Measurements from ENCODE around the gene PGC.

The PGC gene

DNA sequence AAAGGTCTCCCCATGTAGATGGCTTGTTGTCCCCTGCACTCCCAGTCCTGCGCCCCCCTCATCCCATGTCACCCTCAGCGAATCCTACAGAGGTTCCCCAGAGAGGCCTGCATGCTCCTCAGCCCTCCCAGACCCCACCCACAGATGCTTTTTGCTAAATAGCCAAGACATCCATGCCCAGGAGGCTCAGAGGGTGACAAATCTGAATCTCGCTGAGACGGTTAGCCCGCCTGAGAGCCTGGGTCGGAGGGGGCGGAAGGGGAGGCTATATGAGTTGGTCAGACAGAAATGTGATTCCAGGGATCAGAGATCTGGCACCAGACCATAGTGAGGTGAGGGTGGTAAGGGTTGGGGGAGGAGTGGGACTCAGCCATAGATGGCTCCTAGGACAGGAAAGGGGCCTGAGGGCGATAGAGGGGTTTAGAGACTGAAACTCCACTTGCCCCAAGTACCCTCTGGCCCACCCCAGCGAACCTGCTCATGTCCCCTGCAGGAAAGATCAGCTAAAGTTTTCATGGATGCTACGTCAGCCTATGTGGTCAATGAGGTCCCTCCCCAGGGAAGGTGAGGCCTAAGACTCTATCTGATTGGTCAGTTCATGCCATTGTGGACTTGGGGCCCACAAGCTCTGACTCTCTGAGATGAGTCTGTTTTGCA, 45.0 kb downstream of the PGC start:
- Histone ChIP-seq H3K27me3 (ENCODE audit: control insufficient read depth in 1 of 2, insufficient read depth in 2 of 2, low read length in 2 of 2) (no peaks in the 10 kb centered on the region), H3K9me3 (ENCODE audit: control insufficient read depth in 2 of 2, low read length in 2 of 2) (no peaks in the 10 kb centered on the region), H3K4me3 (ENCODE audit: low read length in 2 of 2) (no peak overlapping the region), H3K9ac (ENCODE audit: low read length in 2 of 2) (no peak overlapping the region), H3K4me1 (ENCODE audit: control insufficient read depth, insufficient read depth, low read length) (peaks cover 43% of the 10 kb centered on the region), H3K27ac (ENCODE audit: low read length) (no peak overlapping the region), H3K36me3 (ENCODE audit: control insufficient read depth in 2 of 2, insufficient read depth in 2 of 2, low read length in 2 of 2) (peaks cover 4 to 7% of the 10 kb centered on the region in 2 donors)

DNA sequence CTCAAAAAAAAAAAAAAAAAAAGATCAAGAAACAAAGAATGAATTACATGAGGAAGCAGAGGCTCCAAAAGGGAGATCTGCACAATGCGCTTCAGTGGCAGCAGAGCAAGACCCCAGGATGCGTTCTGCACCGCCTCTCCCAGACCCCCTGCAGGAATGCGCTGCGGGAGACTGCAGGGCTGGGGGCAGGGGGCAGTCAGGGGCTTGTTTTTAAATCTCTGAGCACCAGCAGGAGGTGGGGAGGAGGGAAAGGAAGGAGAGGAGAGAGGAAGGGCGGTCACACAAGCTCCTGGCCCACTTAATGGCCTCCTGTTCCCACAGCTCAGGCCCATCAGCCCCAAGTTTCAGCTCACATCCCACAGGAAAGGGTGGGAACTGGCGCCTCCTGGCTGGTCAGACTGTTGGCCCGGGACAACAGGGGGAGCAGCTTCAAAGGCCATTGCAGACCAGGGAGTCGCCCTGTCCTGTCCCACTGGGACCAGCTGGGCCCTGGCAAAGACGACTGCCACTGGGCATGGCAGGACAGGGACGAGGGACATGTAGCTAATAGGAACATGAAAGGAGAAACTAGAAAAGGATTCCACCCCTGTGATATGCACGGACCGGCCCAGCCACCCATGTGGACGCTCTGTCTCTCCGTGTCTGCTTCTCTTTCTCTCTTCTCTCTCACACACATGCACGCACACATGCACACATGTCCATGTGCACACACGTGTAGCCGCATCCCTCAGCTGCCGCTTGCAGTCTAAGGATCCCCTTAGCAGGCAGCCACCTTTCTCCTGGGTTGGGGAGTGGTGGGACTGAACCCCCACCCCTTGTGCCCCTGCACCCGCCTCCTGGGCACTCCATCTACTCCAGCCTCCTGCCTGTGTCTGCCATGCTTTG, 46.5 kb downstream of the PGC start:
- peaks cover 28% of the 10 kb centered on the region for H3K4me1 ChIP-seq (ENCODE audit: control insufficient read depth, insufficient read depth, low read length)
- H3K9ac ChIP-seq (ENCODE audit: low read length in 2 of 2), result no peak overlapping the region
- H3K4me3 ChIP-seq (ENCODE audit: low read length in 2 of 2), result no peak overlapping the region
- H3K27me3 ChIP-seq (ENCODE audit: control insufficient read depth in 1 of 2, insufficient read depth in 2 of 2, low read length in 2 of 2), result no peaks in the 10 kb centered on the region
- H3K36me3 ChIP-seq (ENCODE audit: control insufficient read depth in 2 of 2, insufficient read depth in 2 of 2, low read length in 2 of 2), result peaks cover 4 to 7% of the 10 kb centered on the region in 2 donors
- no peak overlapping the region for H3K27ac ChIP-seq (ENCODE audit: low read length)
- H3K9me3 ChIP-seq (ENCODE audit: control insufficient read depth in 2 of 2, low read length in 2 of 2), result no peaks in the 10 kb centered on the region

DNA sequence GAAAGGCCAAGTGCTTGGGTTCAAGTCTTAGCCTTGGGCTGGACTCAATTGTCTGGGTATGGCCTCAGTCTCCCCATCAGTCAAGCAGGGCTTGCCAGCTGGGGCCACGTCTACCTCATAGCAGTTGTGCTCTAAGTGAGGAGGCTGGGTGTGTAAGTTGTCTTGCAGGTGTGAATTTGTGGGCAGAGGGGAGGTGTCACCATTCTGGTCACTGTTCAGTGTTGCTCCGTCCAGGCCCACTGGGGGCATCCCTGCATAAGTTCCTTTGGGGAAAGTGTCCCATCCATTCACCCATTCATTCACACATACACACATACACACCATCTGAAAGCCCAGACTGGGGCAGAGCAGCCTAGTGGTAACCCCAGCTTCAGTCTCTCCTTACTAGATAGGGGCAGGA, 48.1 kb downstream of the PGC start:
- Histone ChIP-seq H3K27ac (ENCODE audit: low read length) (peak overlapping the region; percentile 11), H3K27me3 (ENCODE audit: control insufficient read depth in 1 of 2, insufficient read depth in 2 of 2, low read length in 2 of 2) (no peaks in the 10 kb centered on the region), H3K4me3 (ENCODE audit: low read length in 2 of 2) (no peak overlapping the region), H3K9me3 (ENCODE audit: control insufficient read depth in 2 of 2, low read length in 2 of 2) (no peaks in the 10 kb centered on the region), H3K9ac (ENCODE audit: low read length in 2 of 2) (no peak overlapping the region), H3K4me1 (ENCODE audit: control insufficient read depth, insufficient read depth, low read length) (peaks cover 13% of the 10 kb centered on the region), H3K36me3 (ENCODE audit: control insufficient read depth in 2 of 2, insufficient read depth in 2 of 2, low read length in 2 of 2) (peaks cover 4 to 7% of the 10 kb centered on the region in 2 donors)

DNA sequence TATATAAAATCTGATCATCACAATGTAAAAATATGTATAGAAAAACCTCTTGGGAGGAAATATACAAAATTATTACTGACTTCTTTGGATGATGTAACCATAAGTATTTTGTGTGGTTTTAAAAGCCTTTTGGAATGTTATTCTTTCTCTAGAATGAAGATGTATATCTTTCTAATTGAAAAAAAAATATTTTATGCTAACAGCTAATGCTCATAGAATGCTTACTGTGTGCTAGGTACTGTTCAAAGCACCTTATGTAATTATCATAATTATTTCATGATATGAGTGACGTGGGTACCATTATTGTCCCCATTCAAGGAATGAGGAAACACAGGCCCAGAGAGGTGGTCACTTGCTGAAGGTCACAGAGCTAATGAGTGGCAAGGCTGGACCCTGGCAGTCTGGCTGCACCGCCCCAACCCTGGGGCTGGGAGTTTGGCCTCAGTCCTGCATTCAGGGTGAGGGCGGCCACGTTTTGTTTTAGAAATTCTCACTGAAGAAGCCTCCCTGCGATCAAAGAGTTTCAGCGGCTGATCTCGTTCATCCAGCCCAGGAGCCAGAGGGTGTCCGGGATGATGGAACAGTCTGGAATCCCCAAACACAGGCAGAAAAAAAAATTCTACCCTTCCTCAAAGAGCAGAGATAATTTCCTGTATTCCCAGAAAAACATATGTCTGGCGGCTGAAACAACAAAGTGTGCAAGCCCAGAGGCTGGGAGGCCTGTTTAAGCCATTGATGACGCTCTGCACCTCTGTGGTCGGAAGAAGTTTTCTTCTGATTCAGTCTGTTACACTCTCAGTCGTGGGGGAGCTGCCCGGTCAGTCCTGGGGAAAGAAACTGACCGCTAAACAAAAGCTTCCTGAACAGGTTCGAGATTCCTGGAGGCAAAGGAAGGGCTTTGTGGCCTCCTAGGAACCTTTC, 49.1 kb downstream of the PGC start:
- H3K27ac ChIP-seq (ENCODE audit: low read length), result no peak overlapping the region
- peaks cover 4 to 7% of the 10 kb centered on the region in 2 donors for H3K36me3 ChIP-seq (ENCODE audit: control insufficient read depth in 2 of 2, insufficient read depth in 2 of 2, low read length in 2 of 2)
- H3K27me3 ChIP-seq (ENCODE audit: control insufficient read depth in 1 of 2, insufficient read depth in 2 of 2, low read length in 2 of 2), result no peaks in the 10 kb centered on the region
- no peaks in the 10 kb centered on the region for H3K9me3 ChIP-seq (ENCODE audit: control insufficient read depth in 2 of 2, low read length in 2 of 2)
- peaks cover 12% of the 10 kb centered on the region for H3K4me1 ChIP-seq (ENCODE audit: control insufficient read depth, insufficient read depth, low read length)
- no peak overlapping the region for H3K4me3 ChIP-seq (ENCODE audit: low read length in 2 of 2)
- no peak overlapping the region for H3K9ac ChIP-seq (ENCODE audit: low read length in 2 of 2)

DNA sequence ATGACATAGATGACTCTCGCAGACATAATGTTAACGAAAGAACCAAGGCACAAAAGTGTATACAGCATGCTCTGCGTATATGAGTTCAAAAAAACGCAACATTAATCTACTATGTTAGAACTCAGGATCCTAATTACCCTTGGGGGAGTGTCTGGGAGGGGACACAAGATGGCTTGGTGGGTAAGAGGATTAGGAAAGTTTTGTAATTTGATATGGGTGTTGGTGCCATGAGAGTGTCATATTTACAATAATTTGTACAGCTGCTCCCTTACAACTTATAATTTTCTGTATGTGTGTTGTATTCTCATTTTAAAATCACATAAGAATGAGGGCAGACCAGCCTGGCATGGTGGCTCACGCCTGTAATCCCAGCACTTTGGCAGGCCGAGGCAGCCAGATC, 50.4 kb downstream of the PGC start:
- H3K4me3 ChIP-seq (ENCODE audit: low read length in 2 of 2), result no peak overlapping the region
- no peak overlapping the region for H3K27ac ChIP-seq (ENCODE audit: low read length)
- H3K4me1 ChIP-seq (ENCODE audit: control insufficient read depth, insufficient read depth, low read length), result peaks cover 6% of the 10 kb centered on the region
- no peaks in the 10 kb centered on the region for H3K9me3 ChIP-seq (ENCODE audit: control insufficient read depth in 2 of 2, low read length in 2 of 2)
- no peaks in the 10 kb centered on the region for H3K27me3 ChIP-seq (ENCODE audit: control insufficient read depth in 1 of 2, insufficient read depth in 2 of 2, low read length in 2 of 2)
- H3K9ac ChIP-seq (ENCODE audit: low read length in 2 of 2), result no peak overlapping the region
- peaks cover 4% of the 10 kb centered on the region in 2 donors for H3K36me3 ChIP-seq (ENCODE audit: control insufficient read depth in 2 of 2, insufficient read depth in 2 of 2, low read length in 2 of 2)

DNA sequence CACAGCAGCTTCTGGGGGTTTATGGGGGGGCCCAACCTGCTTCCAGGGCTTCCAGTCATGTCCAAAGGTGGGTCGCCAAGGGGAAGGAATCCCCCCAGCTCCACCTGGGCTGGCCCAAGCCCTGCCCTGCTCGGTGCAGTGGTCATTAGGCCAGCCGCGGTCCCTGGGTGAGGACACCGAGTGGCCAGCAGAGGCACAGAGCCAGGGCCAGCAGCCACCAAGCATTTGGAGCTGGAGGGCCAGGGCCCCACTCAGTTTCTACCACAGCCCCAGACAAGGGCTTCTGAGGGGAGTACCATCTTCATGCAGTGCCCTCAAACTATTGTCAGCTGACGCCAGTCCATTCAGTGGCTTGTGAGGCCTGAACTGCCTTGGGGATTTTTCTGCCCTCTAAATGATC, 51.4 kb downstream of the PGC start:
- Histone ChIP-seq H3K27ac (ENCODE audit: low read length) (no peak overlapping the region), H3K9me3 (ENCODE audit: control insufficient read depth in 2 of 2, low read length in 2 of 2) (no peaks in the 10 kb centered on the region), H3K4me3 (ENCODE audit: low read length in 2 of 2) (no peak overlapping the region), H3K27me3 (ENCODE audit: control insufficient read depth in 1 of 2, insufficient read depth in 2 of 2, low read length in 2 of 2) (no peaks in the 10 kb centered on the region), H3K36me3 (ENCODE audit: control insufficient read depth in 2 of 2, insufficient read depth in 2 of 2, low read length in 2 of 2) (peaks cover 4 to 6% of the 10 kb centered on the region in 2 donors), H3K4me1 (ENCODE audit: control insufficient read depth, insufficient read depth, low read length) (peaks cover 6% of the 10 kb centered on the region), H3K9ac (ENCODE audit: low read length in 2 of 2) (no peak overlapping the region)

DNA sequence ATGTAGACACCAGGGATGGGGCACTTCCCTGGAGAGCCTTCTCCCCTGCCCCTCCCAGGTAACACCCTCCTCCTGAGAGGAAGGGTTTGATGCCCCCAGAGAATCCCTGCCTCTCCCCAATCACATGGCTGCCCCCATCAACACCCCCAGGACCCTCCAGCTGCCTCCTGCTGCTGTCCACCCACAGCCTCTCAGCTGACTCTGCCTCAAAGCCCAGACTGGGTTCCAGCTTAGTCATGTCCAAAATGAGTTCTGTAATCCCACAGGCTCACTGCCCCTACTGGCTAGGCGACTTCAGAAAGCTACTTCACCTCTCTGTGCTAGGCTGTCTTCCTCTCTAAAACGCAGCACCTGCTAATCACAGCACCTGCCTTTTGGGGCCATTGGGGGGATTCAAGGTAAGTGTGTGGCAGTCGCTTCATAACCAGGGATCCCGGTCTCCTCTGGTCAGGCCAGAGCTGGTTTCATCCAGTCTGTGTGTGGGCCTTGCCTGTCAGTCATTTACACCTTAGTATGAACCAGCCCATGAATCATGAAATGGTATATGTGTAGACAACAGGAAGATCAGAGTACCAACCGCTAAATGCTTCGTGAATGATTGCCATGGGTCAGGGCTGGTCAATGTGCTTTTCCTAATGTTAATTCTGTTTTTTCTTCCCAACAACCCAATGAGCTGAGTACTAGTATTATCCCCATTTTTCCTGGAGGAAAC, 52.2 kb downstream of the PGC start:
- Histone ChIP-seq H3K9me3 (ENCODE audit: control insufficient read depth in 2 of 2, low read length in 2 of 2) (no peaks in the 10 kb centered on the region), H3K36me3 (ENCODE audit: control insufficient read depth in 2 of 2, insufficient read depth in 2 of 2, low read length in 2 of 2) (peaks cover 8 to 11% of the 10 kb centered on the region in 2 donors), H3K4me1 (ENCODE audit: control insufficient read depth, insufficient read depth, low read length) (peaks cover 6% of the 10 kb centered on the region), H3K4me3 (ENCODE audit: low read length in 2 of 2) (no peak overlapping the region), H3K27ac (ENCODE audit: low read length) (no peak overlapping the region), H3K27me3 (ENCODE audit: control insufficient read depth in 1 of 2, insufficient read depth in 2 of 2, low read length in 2 of 2) (no peaks in the 10 kb centered on the region), H3K9ac (ENCODE audit: low read length in 2 of 2) (no peak overlapping the region)

DNA sequence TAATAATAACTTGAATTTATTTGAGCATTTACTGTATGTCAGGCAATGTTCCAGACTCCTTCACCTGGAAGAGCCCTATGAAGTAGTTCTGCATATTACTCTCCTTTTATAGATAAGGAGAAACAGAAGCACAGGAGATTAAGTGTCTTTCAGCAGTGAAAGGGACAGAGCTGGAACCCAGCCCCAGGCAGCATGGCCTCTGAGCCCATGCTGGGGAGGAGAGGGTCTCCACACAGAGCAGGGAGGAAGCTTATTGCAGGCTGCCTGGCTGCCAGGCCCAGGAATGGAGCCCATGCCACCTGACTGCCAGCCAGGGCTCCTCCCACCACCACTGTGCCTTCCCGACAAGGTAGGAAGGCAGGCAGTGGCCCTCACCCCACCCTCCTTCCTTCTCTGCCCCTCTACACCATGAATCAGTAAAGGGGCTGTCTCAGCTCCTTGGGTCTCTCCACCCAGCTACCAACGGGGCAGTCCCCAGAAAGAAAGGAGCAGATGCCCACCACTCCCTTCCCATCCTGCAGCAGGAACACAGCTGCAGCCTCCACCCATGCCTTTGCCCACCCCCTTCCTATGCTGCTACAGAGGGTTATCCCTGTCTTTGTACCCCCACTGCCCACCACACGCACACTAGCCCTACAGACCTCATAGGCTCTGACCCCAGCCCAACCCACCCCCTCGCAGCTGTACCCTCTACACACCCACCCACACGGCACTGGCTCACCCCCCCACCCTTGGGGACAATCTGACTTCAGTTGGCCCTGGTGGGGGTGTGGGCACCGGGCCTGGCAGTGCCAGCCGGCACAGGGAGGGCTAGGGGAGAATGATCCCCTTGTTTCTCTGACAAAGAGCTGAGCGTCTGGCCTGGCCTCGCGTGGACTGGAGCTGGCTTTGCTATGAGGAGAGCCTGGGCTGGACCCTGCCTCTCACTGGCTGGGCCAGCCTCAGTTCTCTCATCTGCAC, 53.6 kb downstream of the PGC start:
- Histone ChIP-seq H3K36me3 (ENCODE audit: control insufficient read depth in 2 of 2, insufficient read depth in 2 of 2, low read length in 2 of 2) (peaks cover 13 to 17% of the 10 kb centered on the region in 2 donors), H3K27me3 (ENCODE audit: control insufficient read depth in 1 of 2, insufficient read depth in 2 of 2, low read length in 2 of 2) (no peaks in the 10 kb centered on the region), H3K27ac (ENCODE audit: low read length) (no peak overlapping the region), H3K9me3 (ENCODE audit: control insufficient read depth in 2 of 2, low read length in 2 of 2) (no peaks in the 10 kb centered on the region), H3K4me1 (ENCODE audit: control insufficient read depth, insufficient read depth, low read length) (peaks cover 1% of the 10 kb centered on the region), H3K4me3 (ENCODE audit: low read length in 2 of 2) (no peak overlapping the region), H3K9ac (ENCODE audit: low read length in 2 of 2) (no peak overlapping the region)

DNA sequence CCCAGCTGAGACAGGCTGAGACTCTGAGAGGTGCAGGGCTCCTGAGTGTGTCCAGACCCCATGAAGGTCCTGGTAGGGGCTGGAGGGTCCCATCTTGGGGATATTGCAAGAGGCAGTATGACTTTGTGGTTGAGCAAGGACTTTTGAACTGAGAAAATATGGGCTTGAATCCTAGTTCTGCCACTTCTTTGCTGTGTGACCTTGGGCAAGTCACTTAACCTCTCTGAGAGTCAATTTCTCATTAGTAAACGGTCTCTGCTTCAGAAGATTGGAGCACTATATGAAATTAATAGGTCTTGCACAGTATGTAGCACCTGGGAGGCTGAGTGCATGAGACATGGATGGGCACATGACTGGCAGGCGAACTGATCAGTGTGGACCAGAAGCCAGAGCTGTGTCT, 54.5 kb downstream of the PGC start:
- no peaks in the 10 kb centered on the region for H3K27me3 ChIP-seq (ENCODE audit: control insufficient read depth in 1 of 2, insufficient read depth in 2 of 2, low read length in 2 of 2)
- H3K9ac ChIP-seq (ENCODE audit: low read length in 2 of 2), result no peak overlapping the region
- H3K9me3 ChIP-seq (ENCODE audit: control insufficient read depth in 2 of 2, low read length in 2 of 2), result no peaks in the 10 kb centered on the region
- H3K36me3 ChIP-seq (ENCODE audit: control insufficient read depth in 2 of 2, insufficient read depth in 2 of 2, low read length in 2 of 2), result peaks cover 14 to 17% of the 10 kb centered on the region in 2 donors
- H3K4me1 ChIP-seq (ENCODE audit: control insufficient read depth, insufficient read depth, low read length), result no peaks in the 10 kb centered on the region
- no peak overlapping the region for H3K4me3 ChIP-seq (ENCODE audit: low read length in 2 of 2)
- no peak overlapping the region for H3K27ac ChIP-seq (ENCODE audit: low read length)
